DND-41 (cell line): ENCODE data around the gene TMEM238L.

ENCODE experiments used
- ATAC-seq: fragments of 200-7000 bp; cut with Tn5 transposase; 3 replicates; pipeline ENCODE4 v1.9.1; 2021; ENCODE audit warnings: low read depth; ENCODE audit not compliant: insufficient read depth
- DNase-seq: peaks from one replicate; pipeline ENCODE4 v3.0.0-alpha.2; 2020
- H2AFZ ChIP-seq: 2 replicates; pipeline ENCODE4 v1.6.0; 2012; ENCODE audit warnings: low read depth, low read length
- H3K27ac ChIP-seq: 2 replicates; pipeline ENCODE4 v1.5.1; 2012; ENCODE audit warnings: low read length, inconsistent platforms
- H3K27me3 ChIP-seq: fragments of 200-600 bp; sonication (generic); 2 replicates; pipeline ENCODE4 v1.6.0; 2012; ENCODE audit warnings: low read length, mild to moderate bottlenecking, inconsistent platforms; ENCODE audit not compliant: insufficient read depth, poor library complexity
- H3K36me3 ChIP-seq: 2 replicates; pipeline ENCODE4 v1.5.1; 2012; ENCODE audit warnings: low read length, inconsistent platforms; ENCODE audit not compliant: insufficient read depth
- H3K4me1 ChIP-seq: 2 replicates; pipeline ENCODE4 v1.5.1; 2012; ENCODE audit warnings: mild to moderate bottlenecking, low read length; ENCODE audit not compliant: insufficient read depth
- H3K4me2 ChIP-seq: 2 replicates; pipeline ENCODE4 v1.6.0; 2012; ENCODE audit warnings: mild to moderate bottlenecking, moderate library complexity, low read length, inconsistent platforms; ENCODE audit not compliant: insufficient read depth
- H3K4me3 ChIP-seq, 2 experiments: fragments of 200-600 bp in 1 of 2; shearing (Covaris generic) in 1 of 2; 2 replicates each; pipeline ENCODE4 v1.5.1; 2012 to 2016; ENCODE audit warnings: inconsistent platforms in 2 of 2, low read length in 2 of 2, mild to moderate bottlenecking in 2 of 2, low read depth in 1 of 2, moderate library complexity in 1 of 2
- H3K79me2 ChIP-seq: 2 replicates; pipeline ENCODE4 v1.6.0; 2012; ENCODE audit warnings: low read length, inconsistent platforms; ENCODE audit not compliant: insufficient read depth
- H3K9ac ChIP-seq: 2 replicates; pipeline ENCODE4 v1.6.0; 2012; ENCODE audit warnings: low read depth, mild to moderate bottlenecking, inconsistent platforms, low read length, moderate library complexity
- H3K9me3 ChIP-seq: 2 replicates; pipeline ENCODE4 v1.5.1; 2012; ENCODE audit warnings: low read length, moderate library complexity, mild to moderate bottlenecking, inconsistent platforms; ENCODE audit not compliant: insufficient read depth, severe bottlenecking
- H4K20me1 ChIP-seq: 2 replicates; pipeline ENCODE4 v1.6.0; 2012; ENCODE audit warnings: low read length; ENCODE audit not compliant: insufficient read depth
- CTCF ChIP-seq: IDR thresholded peaks from 2 replicates; pipeline ENCODE4 v1.5.1; 2012; ENCODE audit warnings: borderline replicate concordance, low read length, moderate library complexity, mild to moderate bottlenecking; ENCODE audit not compliant: poor library complexity, severe bottlenecking; ENCODE audit errors: extremely low read depth
- EZH2 ChIP-seq: IDR thresholded peaks from 3 replicates; pipeline ENCODE4 v1.6.1; 2012; ENCODE audit warnings: borderline replicate concordance, low read depth, mild to moderate bottlenecking, moderate library complexity, low read length, inconsistent platforms; ENCODE audit not compliant: severe bottlenecking

TMEM238L gene

GRCh38 chr17:10789694-10790271 is 14.1 kb downstream of the TMEM238L start:
- no peak for DNase-seq
- no peak overlapping the region for H3K4me3 ChIP-seq
- H3K4me1 ChIP-seq, result no peaks in the 10 kb centered on the region
- no peaks in the 10 kb centered on the region for H4K20me1 ChIP-seq
- no peaks in the 10 kb centered on the region for H3K79me2 ChIP-seq
- peaks cover 3% of the 10 kb centered on the region for H3K27me3 ChIP-seq
- no peaks in the 10 kb centered on the region for H3K36me3 ChIP-seq
- H3K27ac ChIP-seq, result no peak overlapping the region
- H3K4me2 ChIP-seq, result no peak overlapping the region
- TF ChIP-seq CTCF, result no peak
- no peak for TF ChIP-seq EZH2
- no peak overlapping the region for H3K9ac ChIP-seq
- no peaks in the 10 kb centered on the region for H3K9me3 ChIP-seq
- ATAC-seq, result no peak
- H2AFZ ChIP-seq, result no peak overlapping the region

DNA sequence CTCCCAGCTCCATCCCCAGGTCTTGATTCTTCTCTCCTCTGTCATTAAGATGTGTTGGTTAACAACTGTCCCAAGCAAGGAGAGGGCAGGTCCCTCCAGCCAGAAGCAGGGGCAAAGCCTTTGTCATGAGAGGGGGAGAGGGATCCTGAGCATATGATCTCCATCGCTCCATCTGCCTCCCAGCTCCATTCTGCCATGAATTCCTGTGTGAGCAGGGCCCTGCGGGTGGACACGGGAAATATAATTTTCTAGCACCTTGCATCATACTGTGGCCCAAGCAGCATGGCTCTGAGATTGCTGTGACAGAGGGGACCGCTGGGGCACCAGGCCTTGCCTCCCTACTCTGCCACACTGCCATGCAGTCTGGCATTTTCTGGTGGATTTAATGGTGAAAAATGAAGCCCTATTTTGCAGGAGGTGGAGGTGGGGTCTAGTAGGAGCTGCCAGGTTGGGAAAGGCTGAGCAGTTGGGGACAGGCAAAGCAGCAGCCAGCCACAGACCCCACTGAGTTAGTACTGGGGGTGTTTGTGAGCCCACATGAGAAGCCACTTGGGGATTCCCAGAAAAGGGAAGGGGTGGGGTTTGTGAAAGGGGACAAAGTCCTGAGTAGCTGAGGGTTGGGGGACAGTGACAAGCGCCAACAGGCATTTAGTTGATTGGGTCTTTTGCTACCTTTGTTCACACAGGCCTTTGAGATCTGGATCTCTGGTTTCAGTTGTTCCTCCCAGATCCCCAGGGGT is 16.4 kb downstream of the TMEM238L start:
- H3K79me2 ChIP-seq, result no peaks in the 10 kb centered on the region
- TF ChIP-seq EZH2 (no peak), CTCF (no peak)
- no peak overlapping the region for H3K27ac ChIP-seq

DNA sequence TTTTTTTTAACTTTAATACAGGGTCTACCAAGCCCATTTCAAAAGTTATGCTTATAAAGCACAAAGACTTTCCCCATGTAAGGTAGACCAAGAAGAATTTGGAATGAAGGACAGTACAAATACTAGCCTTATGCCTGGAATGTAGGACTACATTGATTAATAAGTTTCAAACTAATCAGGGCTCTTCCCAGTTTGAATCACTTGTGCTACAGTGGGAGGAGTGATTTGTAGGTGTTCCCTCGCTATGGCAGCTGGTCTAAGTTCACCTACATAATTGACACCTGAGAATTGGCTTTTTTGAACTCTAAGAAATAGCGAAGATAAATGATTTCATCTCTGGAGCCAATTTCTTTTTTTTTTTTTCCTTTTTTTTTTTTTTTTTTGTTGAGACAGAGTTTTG is 18.6 kb downstream of the TMEM238L start:
- H2AFZ ChIP-seq, result no peak overlapping the region

More for the DNA sequence above, 16.4 kb downstream of the TMEM238L start:
- no peak overlapping the region for H3K4me2 ChIP-seq
- no peaks in the 10 kb centered on the region for H4K20me1 ChIP-seq
- no peaks in the 10 kb centered on the region for H3K4me1 ChIP-seq
- ATAC-seq, result no peak
- H3K36me3 ChIP-seq, result no peaks in the 10 kb centered on the region
- no peak overlapping the region for H2AFZ ChIP-seq
- no peak for DNase-seq
- H3K9ac ChIP-seq, result no peak overlapping the region
- H3K9me3 ChIP-seq, result no peaks in the 10 kb centered on the region
- no peak overlapping the region for H3K4me3 ChIP-seq
- peaks cover 3% of the 10 kb centered on the region for H3K27me3 ChIP-seq

More for the DNA sequence above, 18.6 kb downstream of the TMEM238L start:
- Histone ChIP-seq H3K9me3 (no peaks in the 10 kb centered on the region), H3K4me1 (no peaks in the 10 kb centered on the region), H4K20me1 (no peaks in the 10 kb centered on the region), H3K9ac (no peak overlapping the region), H3K4me3 (no peak overlapping the region), H3K79me2 (no peaks in the 10 kb centered on the region), H3K36me3 (no peaks in the 10 kb centered on the region), H3K27ac (no peak overlapping the region), H3K27me3 (peaks cover 3% of the 10 kb centered on the region), H3K4me2 (no peak overlapping the region)
- no peak for TF ChIP-seq EZH2
- no peak for TF ChIP-seq CTCF
- no peak for ATAC-seq
- DNase-seq, result no peak
